ENCODE measurements around the gene COBL.

COBL gene

GRCh38 chr7:51123322-51124019 is 193.1 kb downstream of the COBL start:
- TF ChIP-seq CTCF (IDR thresholded peaks at IDR 0.05), result no peak

GRCh38 chr7:51121931-51122425 is 194.6 kb downstream of the COBL start:
- TF ChIP-seq CTCF (IDR thresholded peaks at IDR 0.05), result no peak

- TF ChIP-seq CTCF (IDR thresholded peaks at IDR 0.05), result no peak
Measured at GRCh38 chr7:51121036-51121790, 195.4 kb downstream of the COBL start.

- TF ChIP-seq CTCF (IDR thresholded peaks at IDR 0.05), result no peak
Measured at GRCh38 chr7:51118628-51119027, 198.0 kb downstream of the COBL start.

GRCh38 chr7:51114501-51114900 is 202.1 kb downstream of the COBL start:
- TF ChIP-seq CTCF (IDR thresholded peaks at IDR 0.05), result no peak

GRCh38 chr7:51113962-51114361 is 202.6 kb downstream of the COBL start:
- TF ChIP-seq CTCF (IDR thresholded peaks at IDR 0.05), result no peak

GRCh38 chr7:51113560-51113959 is 203.0 kb downstream of the COBL start:
- TF ChIP-seq CTCF (IDR thresholded peaks at IDR 0.05), result no peak

Measured in LNCAP (cell line).